Spinal cord (tissue), 10 donors: Measurements from ENCODE around the gene RSKR. TPM values are rescaled to one million over a fixed set of nuclear protein-coding genes. Genes with fewer than 3 reads are reported as not detected.

Experiments
- DNase-seq, 6 donors: peaks; one replicate each; pipeline versions ENCODE4 v3.0.0 to v3.0.0-alpha.2; 2013 to 2015; ENCODE audit warnings: low spot score in 6 of 6, low read depth in 4 of 6
- H3K27ac ChIP-seq: one replicate; pipeline ENCODE4 v1.5.1; 2013; ENCODE audit warnings: low read depth, low read length, control low read depth
- H3K27me3 ChIP-seq: one replicate; pipeline ENCODE4 v1.6.1; 2013; ENCODE audit warnings: low read length; ENCODE audit not compliant: control insufficient read depth, insufficient read depth
- H3K36me3 ChIP-seq: one replicate; pipeline ENCODE4 v1.6.1; 2013; ENCODE audit warnings: low read length; ENCODE audit not compliant: control insufficient read depth, insufficient read depth
- H3K4me1 ChIP-seq: one replicate; pipeline ENCODE4 v1.6.1; 2013; ENCODE audit warnings: low read length; ENCODE audit not compliant: control insufficient read depth, insufficient read depth
- H3K4me3 ChIP-seq: one replicate; pipeline ENCODE4 v1.5.1; 2013; ENCODE audit warnings: low read depth, low read length, control low read depth
- H3K9me3 ChIP-seq: one replicate; pipeline ENCODE4 v1.6.1; 2013; ENCODE audit warnings: low read length; ENCODE audit not compliant: control insufficient read depth, insufficient read depth
- WGBS: methylation state at CpG from one replicate; pipeline ENCODE4 v1.1.5; 2013; ENCODE audit warnings: missing lambda C conversion rate; ENCODE audit not compliant: insufficient coverage; 5-methylcytosine and 5-hydroxymethylcytosine counted together
- polyA plus RNA-seq, 2 donors: library from polyadenylated mRNA; unstranded; fragments of 120-200 nt; gene quantifications; one replicate each; pipeline ENCODE4 v1.2.1, GENCODE V29; 2013; ENCODE audit not compliant: insufficient read length in 2 of 2
- total RNA-seq, 2 donors: library from RNA; depleted of rRNA in 1 of 2; stranded (reverse); fragments of 120-200 nt in 1 of 2; fragments of >200 nt in 1 of 2; gene quantifications; one replicate each; pipeline versions ENCODE4 v1.2.3 to v1.2.4, GENCODE V29; 2013 to 2014
- donor health status: healthy.

RSKR gene
- total and polyA plus RNA-seq, 4 donors = 12.4 to 51.0 (median 17.6) TPM

DNA sequence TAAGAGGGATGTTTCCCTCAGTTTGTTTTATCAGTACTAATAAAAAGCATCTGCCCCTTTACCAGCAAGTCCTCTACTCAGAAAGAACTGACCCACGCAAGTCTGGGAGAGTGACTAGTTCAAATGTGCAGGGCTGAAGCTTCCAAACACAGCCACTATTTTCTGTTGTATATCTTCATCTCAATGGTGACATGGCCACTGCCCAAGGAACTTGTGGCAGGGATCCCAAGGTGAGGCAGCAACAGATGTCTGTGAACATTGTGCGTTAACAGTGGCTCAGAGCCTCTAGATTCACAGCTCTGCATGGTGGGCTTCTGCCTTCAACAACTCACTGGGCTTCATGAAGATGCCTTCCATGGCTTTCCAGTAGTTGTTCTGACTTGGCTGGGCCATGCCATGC lies 34.7 kb upstream of the RSKR start:
- Histone ChIP-seq H3K27ac (no peak overlapping the region), H3K36me3 (peaks cover 30% of the 10 kb centered on the region), H3K9me3 (no peaks in the 10 kb centered on the region), H3K4me3 (no peak overlapping the region), H3K4me1 (peaks cover 13% of the 10 kb centered on the region), H3K27me3 (no peaks in the 10 kb centered on the region)
- no peak for DNase-seq
- WGBS = 78% methylated on average over 1 of the region's 2 CpGs

DNA sequence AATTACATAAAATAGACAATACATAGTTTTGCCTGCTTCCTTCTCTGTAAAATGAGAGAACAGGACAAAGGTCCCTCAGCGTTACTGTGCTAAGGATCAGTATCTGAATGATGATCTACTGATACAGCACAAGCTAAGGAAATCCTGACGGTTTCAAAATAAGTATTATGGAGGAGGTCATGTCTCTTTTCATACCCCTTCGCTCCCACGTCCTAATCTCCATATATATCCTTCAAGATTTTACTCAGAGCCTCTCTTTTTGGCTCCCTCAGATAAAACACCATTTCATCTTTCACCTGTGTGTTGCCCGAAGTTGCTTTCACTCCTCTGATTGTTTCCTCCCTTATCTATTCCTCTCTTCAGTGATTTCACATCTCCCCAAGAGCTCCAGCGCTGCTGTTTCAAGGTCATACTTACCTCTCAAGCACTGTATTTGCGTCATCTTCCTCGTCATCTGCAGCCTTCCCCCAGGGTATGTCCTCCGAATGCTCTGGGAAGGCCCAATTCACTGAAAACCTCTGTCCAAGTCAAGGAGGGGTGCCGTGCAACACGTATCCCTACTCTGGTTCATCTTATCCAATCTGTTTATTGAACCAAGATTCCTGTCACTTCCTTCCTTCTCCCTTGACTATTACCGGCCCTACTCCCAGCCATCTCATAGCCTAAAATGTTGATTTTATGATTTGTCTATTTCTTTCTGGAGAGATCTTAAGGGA lies 32.2 kb upstream of the RSKR start:
- Histone ChIP-seq H3K9me3 (no peaks in the 10 kb centered on the region), H3K4me1 (peaks cover 13% of the 10 kb centered on the region), H3K27me3 (no peaks in the 10 kb centered on the region), H3K4me3 (no peak overlapping the region), H3K36me3 (peaks cover 35% of the 10 kb centered on the region), H3K27ac (peak overlapping the region; percentile 95)
- DNase-seq = no peak
- WGBS = 87% methylated on average over 7 of the region's 12 CpGs

- peak overlapping the region; percentile 95 for H3K27ac ChIP-seq
- DNase-seq = no peak
- H3K9me3 ChIP-seq = no peaks in the 10 kb centered on the region
- no peaks in the 10 kb centered on the region for H3K27me3 ChIP-seq
- 28% methylated on average over 3 of the region's 8 CpGs for WGBS
- H3K36me3 ChIP-seq = peaks cover 31% of the 10 kb centered on the region
- H3K4me1 ChIP-seq = peaks cover 13% of the 10 kb centered on the region
- peak overlapping the region; percentile 77 for H3K4me3 ChIP-seq
These were observed 31.6 kb upstream of the RSKR start for GRCh38 chr17:28645576-28645939.

GRCh38 chr17:28644787-28645575 lies 31.0 kb upstream of the RSKR start, which contains the start of gene BLTP2:
BLTP2 (minus strand) TSS chr17:28645158; CDS start chr17:28645056, 102 bp downstream.
- Histone ChIP-seq H3K27ac (peak within 1 kb of the TSS; percentile 95), H3K4me3 (peak within 1 kb of the TSS; percentile 78), H3K36me3 (peaks cover 29% of the 10 kb centered on the region), H3K4me1 (peaks cover 13% of the 10 kb centered on the region), H3K27me3 (no peaks in the 10 kb centered on the region), H3K9me3 (no peaks in the 10 kb centered on the region)
- DNase-seq = peak; percentile 77 to 98 (median 90)
- WGBS = under 1% methylated on average over 69 of the region's 89 CpGs

- Histone ChIP-seq H3K9me3 (no peaks in the 10 kb centered on the region), H3K4me3 (peak overlapping the region; percentile 78), H3K27ac (peak overlapping the region; percentile 83), H3K4me1 (peaks cover 13% of the 10 kb centered on the region), H3K36me3 (peaks cover 36% of the 10 kb centered on the region), H3K27me3 (no peaks in the 10 kb centered on the region)
- WGBS = 0% methylated on average over 11 of the region's 18 CpGs
- DNase-seq = peak in 4 of 6 donors; percentile 1 to 64 (median 34)
These were observed 30.2 kb upstream of the RSKR start for GRCh38 chr17:28643983-28644786.

GRCh38 chr17:28641579-28641978 lies 27.6 kb upstream of the RSKR start:
- WGBS = 100% methylated on average over 2 of the region's 2 CpGs
- H3K36me3 ChIP-seq = peaks cover 48% of the 10 kb centered on the region

GRCh38 chr17:28635506-28635905 lies 21.5 kb upstream of the RSKR start:
- no peaks in the 10 kb centered on the region for H3K4me1 ChIP-seq
- H3K27ac ChIP-seq = no peak overlapping the region
- no CpG with 5 or more reads among the region's 1 CpG for WGBS
- H3K27me3 ChIP-seq = no peaks in the 10 kb centered on the region
- H3K9me3 ChIP-seq = no peaks in the 10 kb centered on the region
- H3K4me3 ChIP-seq = no peak overlapping the region
- DNase-seq = no peak
- H3K36me3 ChIP-seq = peaks cover 77% of the 10 kb centered on the region

More at GRCh38 chr17:28641579-28641978, 27.6 kb upstream of the RSKR start:
- Histone ChIP-seq H3K27ac (no peak overlapping the region), H3K9me3 (no peaks in the 10 kb centered on the region), H3K4me3 (no peak overlapping the region), H3K4me1 (peaks cover 13% of the 10 kb centered on the region), H3K27me3 (no peaks in the 10 kb centered on the region)
- DNase-seq = no peak

- DNase-seq = no peak
- H3K9me3 ChIP-seq = no peaks in the 10 kb centered on the region
- WGBS = 79% methylated on average over 13 of the region's 14 CpGs
- no peaks in the 10 kb centered on the region for H3K4me1 ChIP-seq
- H3K4me3 ChIP-seq = no peak overlapping the region
- H3K36me3 ChIP-seq = peaks cover 80% of the 10 kb centered on the region
- no peak overlapping the region for H3K27ac ChIP-seq
- H3K27me3 ChIP-seq = no peaks in the 10 kb centered on the region
These were observed 20.4 kb upstream of the RSKR start for GRCh38 chr17:28634206-28634865.

DNA sequence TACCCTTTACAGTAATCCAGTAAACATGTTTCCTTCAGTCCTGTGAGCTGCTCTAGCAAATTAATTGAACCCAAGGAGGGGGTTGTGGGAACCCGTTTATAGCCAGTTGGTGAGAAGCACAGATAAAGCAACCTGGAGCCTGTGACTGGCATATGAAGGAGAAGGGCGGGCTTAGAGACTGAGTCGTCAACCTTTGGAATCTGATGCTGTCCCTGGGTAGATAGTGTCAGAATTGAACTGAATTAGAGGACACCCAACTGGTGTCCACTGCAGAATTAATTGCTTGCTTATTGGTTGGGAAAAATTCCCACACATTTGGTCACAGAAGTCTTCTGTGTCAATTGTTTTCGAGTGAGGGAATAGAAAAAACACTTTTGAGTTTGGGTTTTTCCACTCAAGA lies 12.8 kb upstream of the RSKR start:
- no peak overlapping the region for H3K27ac ChIP-seq
- WGBS = 90% methylated on average over 3 of the region's 4 CpGs

More for the DNA sequence above, 12.8 kb upstream of the RSKR start:
- Histone ChIP-seq H3K9me3 (no peaks in the 10 kb centered on the region), H3K36me3 (peaks cover 66% of the 10 kb centered on the region), H3K27me3 (no peaks in the 10 kb centered on the region), H3K4me1 (no peaks in the 10 kb centered on the region), H3K4me3 (no peak overlapping the region)
- DNase-seq = no peak
